ENCODE data around the gene MLLT10.

The MLLT10 gene

GRCh38 chr10:21758696-21759095 is 224.7 kb downstream of the MLLT10 start:
- H4K20me1 ChIP-seq (ENCODE audit: insufficient read depth, low read length) = no peaks in the 10 kb centered on the region
- no peak overlapping the region for H3K4me3 ChIP-seq (ENCODE audit: low read depth in 1 of 2, low read length in 2 of 2)
- no peak overlapping the region for H3K4me2 ChIP-seq (ENCODE audit: insufficient read depth, low read length)
- H3K27me3 ChIP-seq (ENCODE audit: insufficient read depth, low read length, poor library complexity) = no peaks in the 10 kb centered on the region
- no peaks in the 10 kb centered on the region for H3K9me3 ChIP-seq (ENCODE audit: insufficient read depth, low read length, severe bottlenecking)
- no peak overlapping the region for H3K27ac ChIP-seq (ENCODE audit: low read length)
- H3K36me3 ChIP-seq (ENCODE audit: insufficient read depth, low read length) = no peaks in the 10 kb centered on the region
- no peak overlapping the region for H3K9ac ChIP-seq (ENCODE audit: low read depth, low read length)
- TF ChIP-seq EZH2 (IDR thresholded peaks at IDR 0.05; ENCODE audit: borderline replicate concordance, low read depth, low read length, severe bottlenecking) = no peak
- no peak for TF ChIP-seq CTCF (IDR thresholded peaks at IDR 0.05; ENCODE audit: borderline replicate concordance, extremely low read depth, low read length, poor library complexity, severe bottlenecking)
- no peak for ATAC-seq (ENCODE audit: insufficient read depth, low read depth)
- no peaks in the 10 kb centered on the region for H3K4me1 ChIP-seq (ENCODE audit: insufficient read depth, low read length)
- H2AFZ ChIP-seq (ENCODE audit: low read depth, low read length) = no peak overlapping the region
- no peaks in the 10 kb centered on the region for H3K79me2 ChIP-seq (ENCODE audit: insufficient read depth, low read length)
- no peak for DNase-seq

- no peak for TF ChIP-seq EZH2 (IDR thresholded peaks at IDR 0.05; ENCODE audit: borderline replicate concordance, low read depth, low read length, severe bottlenecking)
- TF ChIP-seq CTCF (IDR thresholded peaks at IDR 0.05; ENCODE audit: borderline replicate concordance, extremely low read depth, low read length, poor library complexity, severe bottlenecking) = no peak
- H3K36me3 ChIP-seq (ENCODE audit: insufficient read depth, low read length) = no peaks in the 10 kb centered on the region
- DNase-seq (no peak), ATAC-seq (ENCODE audit: insufficient read depth, low read depth) (no peak)
- no peaks in the 10 kb centered on the region for H3K9me3 ChIP-seq (ENCODE audit: insufficient read depth, low read length, severe bottlenecking)
- no peak overlapping the region for H3K27ac ChIP-seq (ENCODE audit: low read length)
- no peaks in the 10 kb centered on the region for H3K27me3 ChIP-seq (ENCODE audit: insufficient read depth, low read length, poor library complexity)
- no peak overlapping the region for H3K9ac ChIP-seq (ENCODE audit: low read depth, low read length)
- no peaks in the 10 kb centered on the region for H3K79me2 ChIP-seq (ENCODE audit: insufficient read depth, low read length)
- H2AFZ ChIP-seq (ENCODE audit: low read depth, low read length) = no peak overlapping the region
- H3K4me2 ChIP-seq (ENCODE audit: insufficient read depth, low read length) = no peak overlapping the region
- H4K20me1 ChIP-seq (ENCODE audit: insufficient read depth, low read length) = no peaks in the 10 kb centered on the region
- H3K4me1 ChIP-seq (ENCODE audit: insufficient read depth, low read length) = no peaks in the 10 kb centered on the region
- H3K4me3 ChIP-seq (ENCODE audit: low read depth in 1 of 2, low read length in 2 of 2) = no peak overlapping the region
Observed at GRCh38 chr10:21759232-21759631, 225.2 kb downstream of the MLLT10 start.

GRCh38 chr10:21760332-21760731 is 226.3 kb downstream of the MLLT10 start:
- no peak overlapping the region for H2AFZ ChIP-seq (ENCODE audit: low read depth, low read length)
- no peak for ATAC-seq (ENCODE audit: insufficient read depth, low read depth)
- no peaks in the 10 kb centered on the region for H3K79me2 ChIP-seq (ENCODE audit: insufficient read depth, low read length)
- H3K4me1 ChIP-seq (ENCODE audit: insufficient read depth, low read length) = no peaks in the 10 kb centered on the region
- no peak overlapping the region for H3K4me3 ChIP-seq (ENCODE audit: low read depth in 1 of 2, low read length in 2 of 2)
- no peaks in the 10 kb centered on the region for H3K36me3 ChIP-seq (ENCODE audit: insufficient read depth, low read length)
- H3K9me3 ChIP-seq (ENCODE audit: insufficient read depth, low read length, severe bottlenecking) = no peaks in the 10 kb centered on the region
- DNase-seq = no peak
- H3K4me2 ChIP-seq (ENCODE audit: insufficient read depth, low read length) = no peak overlapping the region
- no peak overlapping the region for H3K9ac ChIP-seq (ENCODE audit: low read depth, low read length)
- H3K27me3 ChIP-seq (ENCODE audit: insufficient read depth, low read length, poor library complexity) = no peaks in the 10 kb centered on the region
- TF ChIP-seq CTCF (IDR thresholded peaks at IDR 0.05; ENCODE audit: borderline replicate concordance, extremely low read depth, low read length, poor library complexity, severe bottlenecking) (no peak), EZH2 (IDR thresholded peaks at IDR 0.05; ENCODE audit: borderline replicate concordance, low read depth, low read length, severe bottlenecking) (no peak)
- no peak overlapping the region for H3K27ac ChIP-seq (ENCODE audit: low read length)
- H4K20me1 ChIP-seq (ENCODE audit: insufficient read depth, low read length) = no peaks in the 10 kb centered on the region

Measured in DND-41 (cell line).